IPS-18c (cell line): ENCODE measurements around the gene GATAD2B.
"Not testable (repeated sequence)": the region's sequence is repeated elsewhere in the genome, so short reads cannot be mapped to it uniquely, and the experiment has no call there.

Source experiments
- H3K4me3 ChIP-seq: 2 replicates; pipeline ENCODE4 v1.7.0; 2013; ENCODE audit warnings: low read depth, mild to moderate bottlenecking, low read length, moderate library complexity; ENCODE audit not compliant: insufficient read depth
- H3K9me3 ChIP-seq: one replicate; pipeline ENCODE4 v1.6.1; 2013; ENCODE audit warnings: mild to moderate bottlenecking, low read length, moderate library complexity; ENCODE audit not compliant: control insufficient read depth, insufficient read depth

Gene GATAD2B

DNA sequence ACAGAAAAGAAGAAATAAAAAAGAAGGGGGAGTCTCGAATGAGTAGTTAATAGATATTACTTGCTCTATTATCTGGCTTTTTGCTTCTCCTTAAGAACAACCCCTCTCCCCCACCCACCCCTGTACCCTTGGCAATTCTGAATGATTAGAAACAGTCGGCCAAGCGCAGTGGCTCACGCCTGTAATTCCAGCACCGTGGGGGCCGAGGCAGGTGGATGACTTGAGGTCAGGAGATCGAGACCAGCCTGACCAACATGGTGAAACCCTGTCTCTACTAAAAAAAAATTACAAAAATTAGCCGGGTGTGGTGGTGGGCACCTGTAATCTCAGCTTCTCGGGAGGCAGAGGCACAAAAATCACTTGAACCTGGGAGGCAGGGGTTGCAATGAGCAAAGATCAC lies 42.7 kb downstream of the GATAD2B start:
- Histone ChIP-seq H3K4me3 (no peak overlapping the region), H3K9me3 (no peaks in the 10 kb centered on the region)

DNA sequence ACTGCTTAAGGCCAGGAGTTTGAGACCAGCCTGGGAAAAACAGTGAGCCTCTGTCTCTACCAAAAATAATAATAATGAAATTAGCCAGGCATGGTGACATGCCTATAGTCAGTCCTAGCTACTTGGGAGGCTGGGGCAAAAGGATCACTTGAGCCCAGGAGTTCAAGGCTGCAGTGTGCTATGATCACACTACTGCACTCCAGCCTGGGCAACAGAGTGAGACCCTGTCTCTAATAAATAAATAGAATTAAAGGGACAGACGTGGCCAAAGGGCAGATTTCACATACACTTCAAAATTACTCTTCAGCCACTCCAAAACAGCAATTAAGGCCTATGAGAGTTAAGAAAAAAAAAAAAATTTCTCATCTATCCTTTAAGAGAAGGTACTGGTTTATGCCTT lies 45.7 kb downstream of the GATAD2B start:
- Histone ChIP-seq H3K4me3 (no peak overlapping the region), H3K9me3 (no peaks in the 10 kb centered on the region)

DNA sequence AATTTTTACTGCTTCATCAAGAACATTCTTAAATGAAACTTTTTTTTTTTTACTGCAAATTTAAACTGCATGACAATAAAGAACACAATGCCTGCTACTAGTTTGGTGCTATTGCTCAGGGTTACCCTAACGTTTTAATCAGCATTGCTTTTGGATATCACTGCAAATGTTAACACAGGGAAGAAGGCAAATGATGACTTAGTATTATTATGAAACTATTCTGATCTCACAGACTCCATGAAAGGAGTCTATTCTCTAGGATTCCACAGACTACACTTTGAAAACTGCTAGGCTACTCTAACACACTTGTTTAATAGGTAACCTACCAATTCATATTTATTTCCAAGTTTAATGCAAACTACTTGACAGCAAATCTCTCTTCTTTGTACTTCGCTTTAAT lies 49.8 kb downstream of the GATAD2B start:
- no peak overlapping the region for H3K4me3 ChIP-seq
- H3K9me3 ChIP-seq, result no peaks in the 10 kb centered on the region

DNA sequence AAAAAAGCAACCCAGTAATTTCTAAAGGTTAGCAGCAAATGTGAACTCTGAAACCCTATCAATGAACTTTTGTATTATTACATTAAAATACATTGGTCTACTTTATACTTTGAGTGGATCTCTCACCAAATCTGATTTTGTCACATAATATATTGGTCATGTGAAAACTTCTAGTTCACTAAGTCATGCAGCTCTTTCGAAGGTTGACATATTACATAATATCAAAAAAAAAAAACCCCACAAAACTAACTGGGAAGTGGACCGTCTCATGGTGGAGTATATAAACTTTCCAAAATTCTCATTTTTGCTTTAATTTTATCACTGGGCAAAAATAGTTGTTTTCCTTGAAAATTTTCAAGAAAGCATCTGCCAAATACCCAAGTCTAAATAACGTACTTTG lies 50.4 kb downstream of the GATAD2B start:
- Histone ChIP-seq H3K4me3 (no peak overlapping the region), H3K9me3 (no peaks in the 10 kb centered on the region)

DNA sequence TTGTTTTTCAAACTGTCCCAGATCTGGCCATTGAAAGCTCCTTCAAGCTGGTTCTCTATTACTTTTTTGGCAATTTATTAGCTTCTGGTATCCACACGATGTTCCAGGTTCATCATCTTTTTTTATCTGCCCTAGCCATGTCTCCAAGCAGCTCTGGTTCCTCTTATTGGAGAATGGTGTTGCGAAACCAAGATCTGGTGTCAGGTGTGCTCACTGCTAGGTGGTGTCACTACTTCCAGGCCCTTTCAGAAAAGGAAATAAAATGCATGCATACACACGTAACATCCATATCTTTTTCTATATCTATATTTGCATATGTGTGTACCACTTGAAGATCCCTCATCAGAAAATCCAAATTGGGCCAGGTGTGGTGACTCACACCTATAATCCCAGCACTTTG lies 53.3 kb downstream of the GATAD2B start:
- Histone ChIP-seq H3K9me3 (no peaks in the 10 kb centered on the region), H3K4me3 (no peak overlapping the region)

DNA sequence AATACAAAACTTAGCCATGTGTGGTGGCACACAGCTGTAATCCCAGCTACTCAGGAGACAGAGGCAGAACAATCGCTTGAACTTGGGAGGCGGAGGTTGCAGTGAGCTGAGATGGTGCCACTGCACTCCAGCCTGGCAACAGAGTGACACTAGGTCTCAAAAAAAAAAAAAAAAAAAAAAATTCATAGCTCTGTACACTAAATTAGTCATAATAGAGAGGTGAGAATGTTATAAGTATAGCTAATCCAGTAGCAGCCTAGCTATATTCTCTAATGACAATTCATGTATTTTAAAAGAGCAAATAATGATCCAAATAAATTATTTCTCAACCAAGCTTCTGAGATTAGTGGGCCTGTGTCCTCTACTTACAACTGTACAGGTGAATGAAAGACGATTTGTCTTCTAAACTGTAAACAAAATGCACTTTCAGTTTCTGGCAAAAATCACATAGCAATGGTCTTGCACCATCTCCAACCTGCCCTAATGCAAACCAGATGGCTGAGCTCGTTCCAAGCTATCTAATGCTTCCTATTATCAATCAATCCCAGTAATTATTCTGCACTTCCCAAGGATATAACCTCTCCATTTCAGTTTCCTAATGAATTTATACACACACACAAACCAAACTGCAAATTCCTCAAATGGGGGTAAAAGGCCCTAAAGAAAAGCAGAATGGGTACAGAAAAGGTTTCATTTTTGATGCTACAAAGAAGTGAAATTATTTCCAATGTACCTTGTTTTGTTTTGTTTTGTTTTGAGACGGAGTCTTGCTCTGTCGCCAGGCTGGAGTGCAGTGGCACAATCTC lies 56.5 kb downstream of the GATAD2B start:
- Histone ChIP-seq H3K4me3 (no peak overlapping the region), H3K9me3 (no peaks in the 10 kb centered on the region)

DNA sequence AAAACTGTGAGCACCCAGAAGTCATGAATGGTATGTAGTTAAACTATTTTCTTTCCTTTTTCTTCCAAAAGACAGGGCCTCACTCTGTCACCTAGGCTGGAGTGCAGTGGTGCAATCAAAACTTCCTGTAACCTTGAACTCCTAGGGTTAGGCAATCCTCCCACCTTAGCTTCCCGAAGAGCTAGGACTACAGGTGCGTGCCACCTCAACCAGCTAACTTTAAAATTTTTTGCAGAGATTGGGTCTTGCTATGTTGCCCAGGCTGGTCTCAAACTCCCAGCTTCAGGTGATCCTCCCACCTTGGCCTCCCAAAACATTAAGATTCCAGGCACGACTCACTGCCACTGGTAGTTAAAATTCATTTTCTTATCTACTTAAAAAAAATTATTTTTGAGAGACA lies 62.5 kb downstream of the GATAD2B start:
- H3K4me3 ChIP-seq, result no peak overlapping the region

DNA sequence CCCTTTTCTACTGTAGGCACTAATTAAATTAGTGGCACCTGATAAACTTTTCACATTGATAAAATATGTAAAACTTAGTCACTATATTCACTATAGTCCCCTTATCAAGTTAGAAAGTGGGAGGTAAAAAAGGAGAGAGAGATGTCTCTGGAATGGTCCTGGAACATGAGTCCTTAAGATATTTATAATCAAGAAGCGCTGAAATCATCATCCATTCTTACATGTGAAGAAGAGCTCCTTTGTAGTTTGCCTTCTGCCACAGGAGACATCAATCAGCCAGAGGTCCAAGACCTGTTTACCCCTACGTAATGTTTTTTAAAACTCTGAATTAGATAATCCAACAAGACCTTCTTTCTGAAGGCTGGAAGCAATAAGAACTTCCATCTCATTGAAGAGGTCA lies 65.3 kb downstream of the GATAD2B start:
- no peak overlapping the region for H3K4me3 ChIP-seq

More for the DNA sequence above, 62.5 kb downstream of the GATAD2B start:
- H3K9me3 ChIP-seq, result no peaks in the 10 kb centered on the region

DNA sequence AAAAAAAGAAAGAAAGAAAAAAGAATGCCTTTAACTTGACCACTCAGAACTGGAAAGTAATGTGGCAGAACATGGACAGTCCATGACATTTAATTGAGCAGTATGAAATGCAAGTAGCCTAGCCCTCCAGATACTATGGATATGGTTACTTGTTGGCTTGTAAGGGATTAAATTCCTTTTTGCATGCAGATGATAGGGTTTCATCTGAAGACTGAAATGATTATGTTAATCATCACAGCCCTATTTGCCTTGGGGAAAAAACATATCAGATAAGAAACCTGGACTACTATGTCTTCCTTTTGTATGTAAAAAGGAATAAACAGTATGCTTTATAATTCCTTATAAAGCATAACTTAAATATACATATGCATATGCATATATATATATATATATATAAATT lies 66.0 kb downstream of the GATAD2B start:
- H3K4me3 ChIP-seq, result no peak overlapping the region

More for the DNA sequence above, 65.3 kb downstream of the GATAD2B start:
- H3K9me3 ChIP-seq, result no peaks in the 10 kb centered on the region

DNA sequence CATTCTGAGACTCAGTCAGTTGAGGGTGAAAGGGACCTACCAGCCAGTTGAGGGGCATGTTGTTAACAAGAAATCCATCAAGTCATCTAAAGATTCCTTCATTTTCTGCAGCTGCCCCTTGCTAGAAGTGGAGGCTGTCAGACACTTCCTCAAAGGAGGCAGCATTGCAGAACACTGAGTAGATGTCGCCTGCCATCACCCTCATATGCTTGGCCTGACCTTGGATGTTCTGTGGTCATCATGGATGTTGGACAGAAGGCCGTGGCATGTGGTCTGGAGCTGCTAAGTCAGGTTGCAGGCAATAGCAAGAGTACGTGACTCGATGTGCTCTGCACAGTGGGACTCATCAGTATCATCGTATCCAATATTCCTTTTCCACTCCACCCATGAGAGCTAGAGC lies 70.6 kb downstream of the GATAD2B start:
- Histone ChIP-seq H3K9me3 (no peaks in the 10 kb centered on the region), H3K4me3 (no peak overlapping the region)

More for the DNA sequence above, 66.0 kb downstream of the GATAD2B start:
- no peaks in the 10 kb centered on the region for H3K9me3 ChIP-seq

DNA sequence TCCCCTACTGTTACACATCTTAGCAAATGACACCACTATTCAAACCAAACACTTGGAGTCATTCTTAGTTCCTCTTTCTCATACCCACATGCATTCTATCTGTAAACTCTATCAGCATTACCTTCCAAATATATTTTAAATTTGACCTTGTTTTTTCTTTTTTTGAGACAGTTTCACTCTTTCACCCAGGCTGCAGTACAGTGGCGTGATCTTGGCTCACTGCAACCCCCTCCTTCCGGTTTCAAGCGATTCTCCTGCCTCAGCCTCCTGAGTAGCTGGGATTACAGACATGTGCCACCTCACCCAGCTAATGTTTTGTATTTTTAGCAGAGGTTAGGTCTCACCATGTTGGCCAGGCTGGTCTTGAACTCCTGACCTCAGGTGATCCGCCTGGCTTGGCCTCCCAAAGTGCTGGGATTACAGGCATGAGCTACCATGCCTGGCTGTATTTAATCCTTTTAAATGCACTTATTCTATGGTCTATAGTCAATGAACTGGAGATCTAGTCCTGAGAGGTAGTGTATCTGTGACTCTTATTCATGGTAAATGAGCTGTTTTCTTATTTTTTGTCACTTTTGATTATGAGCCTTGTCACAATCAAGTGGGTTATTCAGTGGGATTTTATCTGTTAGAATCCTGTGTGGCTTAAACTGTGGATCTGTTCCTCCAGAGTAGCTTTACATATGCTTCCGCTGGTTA lies 73.1 kb downstream of the GATAD2B start:
- H3K9me3 ChIP-seq, result no peaks in the 10 kb centered on the region
- no peak overlapping the region for H3K4me3 ChIP-seq

DNA sequence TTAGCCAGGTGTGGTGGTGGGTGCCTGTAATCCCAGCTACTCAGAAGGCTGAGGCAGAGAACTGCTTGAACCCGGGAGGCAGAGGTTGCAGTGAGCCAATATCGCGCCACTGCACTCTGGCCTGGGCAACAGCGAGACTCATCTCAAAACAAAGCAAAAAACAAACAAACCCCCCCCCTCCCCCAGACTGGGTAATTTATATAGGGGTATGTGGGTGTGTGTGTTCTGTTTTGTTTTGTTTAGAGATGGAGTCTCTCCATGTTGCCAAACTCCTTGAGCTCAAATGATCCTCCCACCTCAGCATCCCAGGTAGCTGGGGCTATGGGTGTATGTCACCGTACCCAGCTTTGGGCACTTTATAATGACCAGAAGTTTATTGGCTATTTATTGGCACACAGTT lies 74.0 kb downstream of the GATAD2B start:
- Histone ChIP-seq H3K9me3 (no peaks in the 10 kb centered on the region), H3K4me3 (no peak overlapping the region)

DNA sequence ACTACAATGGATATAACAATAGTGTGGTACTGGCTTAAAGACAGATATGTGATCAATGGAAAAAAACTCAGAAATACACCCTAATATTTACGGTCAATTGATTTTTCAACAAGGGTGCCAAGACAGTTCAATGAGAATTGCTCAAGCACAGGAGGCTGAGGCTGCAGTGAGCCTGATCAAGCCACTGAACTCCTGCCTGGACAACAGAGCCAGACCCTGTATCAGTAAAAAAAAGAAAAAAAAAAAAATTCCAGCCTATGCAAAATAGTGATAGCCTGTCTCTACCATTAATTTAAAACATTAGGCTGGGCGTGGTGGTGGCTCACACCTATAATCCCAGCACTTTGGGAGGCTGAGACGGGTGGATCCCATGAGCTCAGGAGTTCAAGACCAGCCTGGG lies 77.6 kb downstream of the GATAD2B start:
- Histone ChIP-seq H3K9me3 (no peaks in the 10 kb centered on the region), H3K4me3 (no peak overlapping the region)

DNA sequence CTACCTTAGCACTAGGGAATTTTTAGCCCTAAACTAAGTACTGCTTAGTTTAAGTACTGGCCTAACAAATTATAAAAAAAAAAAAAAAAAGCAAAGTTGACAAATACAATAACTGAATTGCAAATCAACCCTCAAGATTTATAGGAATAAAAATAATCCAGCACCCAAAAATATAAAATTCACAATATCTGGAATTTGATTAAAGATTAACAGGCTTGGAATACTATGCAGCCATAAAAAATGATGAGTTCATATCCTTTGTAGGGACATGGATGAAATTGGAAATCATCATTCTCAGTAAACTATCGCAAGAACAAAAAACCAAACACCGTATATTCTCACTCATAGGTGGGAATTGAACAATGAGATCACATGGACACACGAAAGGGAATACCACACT lies 78.4 kb downstream of the GATAD2B start:
- H3K9me3 ChIP-seq, H3K4me3 ChIP-seq: not testable (repeated sequence)

DNA sequence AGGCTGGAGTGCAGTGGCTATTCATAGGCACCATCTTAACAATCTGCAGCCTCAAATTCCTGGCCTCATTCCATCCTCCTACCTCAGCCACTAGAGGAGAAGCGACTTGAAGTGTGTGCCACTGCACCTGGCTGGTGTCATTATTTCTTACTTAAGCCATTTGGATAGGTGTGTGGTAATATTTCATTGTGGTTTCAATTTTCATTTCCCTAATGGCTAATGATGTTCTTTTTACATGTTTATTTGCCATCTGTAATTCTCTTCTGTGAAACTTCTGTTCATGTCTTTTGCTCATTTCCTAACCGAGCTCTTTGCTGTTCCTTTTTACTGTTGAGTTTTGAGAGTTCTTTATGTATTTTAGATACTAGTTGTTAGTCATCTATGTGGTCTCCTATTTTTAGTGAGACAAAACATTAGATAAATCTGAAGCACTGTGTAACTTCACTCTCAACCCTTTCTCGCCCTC lies 80.7 kb downstream of the GATAD2B start:
- Histone ChIP-seq H3K4me3 (no peak overlapping the region), H3K9me3 (no peaks in the 10 kb centered on the region)

DNA sequence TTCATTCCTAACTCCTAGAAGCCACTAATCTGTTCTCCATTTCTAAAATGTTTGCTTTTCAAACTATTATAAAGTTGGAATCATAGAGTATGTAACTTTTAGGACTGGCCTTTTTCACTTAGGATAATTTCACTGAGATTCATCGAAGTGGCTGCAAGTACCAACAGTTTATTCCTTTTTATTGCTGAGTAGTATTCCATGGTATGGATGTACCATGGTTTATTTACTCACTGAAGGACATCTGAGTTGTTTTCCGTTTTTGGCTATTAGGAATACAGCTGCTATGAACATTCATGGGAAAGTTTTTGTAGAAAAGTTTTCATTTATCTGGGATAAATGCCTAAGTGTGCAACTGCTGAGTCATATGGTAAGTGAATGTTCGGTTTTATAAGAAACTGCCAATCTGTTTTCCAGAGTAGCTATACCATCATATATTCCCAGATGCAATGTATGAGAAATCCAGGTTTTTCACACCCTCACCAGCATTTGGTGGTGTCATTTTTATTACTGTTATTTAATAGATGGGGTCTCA lies 81.2 kb downstream of the GATAD2B start:
- no peaks in the 10 kb centered on the region for H3K9me3 ChIP-seq
- no peak overlapping the region for H3K4me3 ChIP-seq

DNA sequence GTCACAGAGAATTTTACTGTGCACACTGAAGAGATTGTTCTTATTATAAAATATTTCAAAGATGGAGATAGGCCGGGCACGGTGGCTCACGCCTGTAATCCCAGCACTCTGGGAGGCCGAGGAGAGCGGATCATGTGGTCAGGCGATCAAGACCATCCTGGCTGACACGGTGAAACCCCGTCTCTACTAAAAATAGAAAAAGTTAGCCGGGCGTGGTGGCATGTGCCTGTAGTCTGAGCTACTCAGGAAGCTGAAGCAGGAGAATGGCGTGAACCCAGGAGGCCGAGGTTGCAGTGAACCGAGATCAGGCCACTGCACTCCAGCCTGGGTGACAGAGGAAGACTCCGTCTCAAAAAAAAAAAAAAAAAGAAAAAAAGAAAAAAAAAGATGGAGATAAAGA lies 82.0 kb downstream of the GATAD2B start:
- not testable (repeated sequence) for H3K9me3 ChIP-seq, H3K4me3 ChIP-seq

DNA sequence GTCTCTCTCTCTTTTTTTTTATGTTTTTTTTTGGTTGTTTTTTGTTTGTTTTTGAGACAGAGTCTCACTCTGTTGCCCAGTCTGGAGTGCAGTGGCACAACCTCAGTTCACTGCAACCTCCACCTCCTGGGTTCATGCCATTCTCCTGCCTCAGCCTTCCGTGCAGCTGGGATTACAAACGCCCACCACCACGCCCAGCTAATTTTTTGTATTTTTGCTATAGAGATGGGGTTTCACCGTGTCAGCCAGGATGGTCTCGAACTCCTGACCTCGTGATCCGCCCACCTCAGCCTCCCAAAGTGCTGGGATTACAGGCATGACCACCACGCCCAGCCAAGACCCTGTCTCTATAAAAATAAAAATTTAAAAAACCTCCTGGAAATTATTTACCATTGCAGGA lies 88.8 kb downstream of the GATAD2B start:
- H3K9me3 ChIP-seq, H3K4me3 ChIP-seq: not testable (repeated sequence)
